SK-N-MC (cell line): ENCODE data around the gene GPR158.
A peak's percentile ranks its signal among the peaks of the same experiment; 100 is the strongest.

Experiments used
- DNase-seq: peaks from one replicate; pipeline ENCODE4 v3.0.0-alpha.2; 2011; ENCODE audit warnings: low read depth, low spot score
- H3K27ac ChIP-seq: fragments of 200-600 bp; sonication (generic); 2 replicates; pipeline ENCODE4 v1.5.1; 2016; ENCODE audit warnings: mixed run types
- H3K36me3 ChIP-seq: fragments of 200-600 bp; sonication (generic); 2 replicates; pipeline ENCODE4 v1.6.1; 2017; ENCODE audit warnings: antibody characterized with exemption, low read length, mixed read lengths; ENCODE audit not compliant: insufficient read depth
- H3K4me3 ChIP-seq: fragments of 200-600 bp; sonication (generic); 2 replicates; pipeline ENCODE4 v1.5.1; 2016
- H3K9ac ChIP-seq: fragments of 200-600 bp; sonication (generic); 2 replicates; pipeline ENCODE4 v1.8.0; 2017; ENCODE audit warnings: mixed run types, mixed read lengths; ENCODE audit not compliant: insufficient read length
- H3K9me3 ChIP-seq: fragments of 200-600 bp; sonication (generic); 2 replicates; pipeline ENCODE4 v1.6.1; 2017; ENCODE audit warnings: low read depth, mild to moderate bottlenecking, antibody characterized with exemption, low read length, moderate library complexity, mixed read lengths
- EZH2 ChIP-seq: fragments of 200-600 bp; sonication (generic); IDR thresholded peaks from one replicate; pipeline ENCODE4 v1.6.1; 2017; ENCODE audit warnings: antibody characterized with exemption
- FOXP2 ChIP-seq: optimal IDR thresholded peaks from 2 replicates; pipeline ENCODE3; 2011; ENCODE audit warnings: mild to moderate bottlenecking, moderate library complexity; ENCODE audit not compliant: insufficient read depth; ENCODE audit errors: extremely low read length, control extremely low read depth
- POLR2AphosphoS5 ChIP-seq: IDR thresholded peaks from 2 replicates; pipeline ENCODE4 v1.6.1; 2012; ENCODE audit warnings: mild to moderate bottlenecking, low read depth, low read length, borderline replicate concordance

GPR158 gene

DNA sequence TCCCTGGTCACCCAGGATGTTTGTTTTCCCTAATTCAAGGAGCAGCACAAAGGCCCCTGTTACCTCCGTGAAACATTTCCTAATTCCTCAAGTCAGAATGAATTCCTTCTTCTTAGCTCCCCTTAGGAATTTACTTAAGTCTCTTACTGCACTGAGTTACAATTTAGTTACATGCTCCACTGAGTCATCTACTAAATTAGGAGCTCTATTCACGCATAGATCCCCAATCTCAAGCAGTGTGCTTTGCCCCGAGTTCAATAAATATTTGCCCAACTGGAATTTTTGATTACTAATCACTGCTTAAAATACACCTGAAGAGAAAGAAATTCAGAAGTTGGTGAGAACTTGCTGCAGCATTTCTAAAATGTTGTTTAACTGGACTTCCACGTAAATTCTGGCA is 429.8 kb downstream of the GPR158 start:
- DNase-seq, result no peak
- Histone ChIP-seq H3K9ac (no peak overlapping the region), H3K27ac (no peak overlapping the region), H3K9me3 (no peaks in the 10 kb centered on the region), H3K4me3 (no peak overlapping the region), H3K36me3 (no peaks in the 10 kb centered on the region)
- TF ChIP-seq EZH2 (no peak), FOXP2 (no peak), POLR2AphosphoS5 (no peak)

GRCh38 chr10:25614652-25615051 is 439.9 kb downstream of the GPR158 start:
- Histone ChIP-seq H3K9me3 (no peaks in the 10 kb centered on the region), H3K9ac (no peak overlapping the region), H3K27ac (no peak overlapping the region), H3K36me3 (no peaks in the 10 kb centered on the region), H3K4me3 (no peak overlapping the region)
- no peak for DNase-seq
- TF ChIP-seq EZH2, result no peak
- no peak for TF ChIP-seq POLR2AphosphoS5
- no peak for TF ChIP-seq FOXP2

DNA sequence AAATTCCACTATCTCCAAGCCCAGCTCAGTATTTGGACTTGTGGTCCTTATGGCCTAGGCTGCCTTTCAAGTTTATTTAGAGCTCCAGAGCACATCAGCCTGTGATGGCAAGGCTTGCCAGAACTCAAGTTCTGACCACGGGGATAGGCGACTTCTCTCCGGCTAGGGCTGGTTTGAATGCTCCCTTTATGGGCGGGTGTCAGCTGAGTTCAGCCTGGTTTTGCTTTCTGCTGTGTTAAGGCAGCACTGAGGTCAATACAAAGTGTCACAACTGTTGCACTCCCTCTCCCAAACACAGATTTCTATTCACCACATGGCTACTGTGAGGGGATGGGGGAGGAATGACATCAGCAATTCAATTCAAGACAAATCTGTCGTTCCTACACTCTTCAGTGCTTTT is 441.1 kb downstream of the GPR158 start:
- no peak overlapping the region for H3K27ac ChIP-seq
- TF ChIP-seq POLR2AphosphoS5 (no peak), EZH2 (no peak), FOXP2 (no peak)
- no peak for DNase-seq
- H3K4me3 ChIP-seq, result no peak overlapping the region
- H3K9ac ChIP-seq, result no peak overlapping the region
- H3K9me3 ChIP-seq, result no peaks in the 10 kb centered on the region
- H3K36me3 ChIP-seq, result no peaks in the 10 kb centered on the region

DNA sequence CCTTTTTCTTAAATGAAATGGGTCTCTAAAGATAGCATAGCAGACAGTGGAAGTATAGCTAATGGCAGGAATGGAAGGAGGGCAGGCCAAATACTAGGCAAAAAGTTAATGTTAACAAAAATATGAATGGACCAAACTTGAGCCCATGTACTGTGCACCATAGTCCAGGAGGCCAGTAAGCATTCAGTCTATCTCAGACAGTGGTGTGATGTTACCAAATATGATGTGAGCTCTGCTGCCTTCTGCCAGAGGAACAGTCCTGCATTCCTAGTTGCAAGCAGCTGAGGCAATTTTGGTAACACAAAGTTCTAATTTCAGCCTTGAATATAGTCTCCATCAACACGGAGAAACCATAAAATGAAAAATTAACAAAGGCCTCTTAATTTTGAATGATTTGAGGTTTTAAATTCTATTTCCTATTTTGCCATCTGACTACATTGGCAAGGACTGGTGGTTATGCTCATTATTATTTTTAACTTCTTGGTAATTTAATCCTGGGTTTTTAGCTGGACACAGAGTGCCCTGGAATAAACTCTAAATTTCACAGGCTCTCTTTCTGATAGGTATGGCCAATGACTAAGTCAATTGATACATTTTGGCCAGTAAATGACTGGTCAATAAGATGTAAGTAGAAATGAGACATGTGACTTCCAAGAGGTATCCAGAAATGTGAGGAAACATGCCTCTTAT is 442.2 kb downstream of the GPR158 start:
- Histone ChIP-seq H3K27ac (no peak overlapping the region), H3K36me3 (no peaks in the 10 kb centered on the region), H3K9ac (no peak overlapping the region), H3K4me3 (no peak overlapping the region), H3K9me3 (no peaks in the 10 kb centered on the region)
- TF ChIP-seq POLR2AphosphoS5, result no peak
- TF ChIP-seq EZH2, result no peak
- TF ChIP-seq FOXP2, result no peak
- DNase-seq, result no peak

- TF ChIP-seq EZH2, result no peak
- no peak for TF ChIP-seq FOXP2
- no peak for TF ChIP-seq POLR2AphosphoS5
- H3K36me3 ChIP-seq, result no peaks in the 10 kb centered on the region
- H3K4me3 ChIP-seq, result no peak overlapping the region
- H3K27ac ChIP-seq, result no peak overlapping the region
- no peak overlapping the region for H3K9ac ChIP-seq
- no peaks in the 10 kb centered on the region for H3K9me3 ChIP-seq
- DNase-seq, result no peak
Measured at GRCh38 chr10:25627606-25628005, 452.8 kb downstream of the GPR158 start.

GRCh38 chr10:25629333-25629732 is 454.5 kb downstream of the GPR158 start:
- peak overlapping the region; percentile 45 for H3K9ac ChIP-seq
- DNase-seq, result no peak
- TF ChIP-seq POLR2AphosphoS5, result no peak
- no peak for TF ChIP-seq FOXP2
- TF ChIP-seq EZH2, result no peak
- H3K27ac ChIP-seq, result peak overlapping the region; percentile 86
- peak overlapping the region; percentile 28 for H3K4me3 ChIP-seq
- H3K9me3 ChIP-seq, result no peaks in the 10 kb centered on the region
- no peaks in the 10 kb centered on the region for H3K36me3 ChIP-seq

DNA sequence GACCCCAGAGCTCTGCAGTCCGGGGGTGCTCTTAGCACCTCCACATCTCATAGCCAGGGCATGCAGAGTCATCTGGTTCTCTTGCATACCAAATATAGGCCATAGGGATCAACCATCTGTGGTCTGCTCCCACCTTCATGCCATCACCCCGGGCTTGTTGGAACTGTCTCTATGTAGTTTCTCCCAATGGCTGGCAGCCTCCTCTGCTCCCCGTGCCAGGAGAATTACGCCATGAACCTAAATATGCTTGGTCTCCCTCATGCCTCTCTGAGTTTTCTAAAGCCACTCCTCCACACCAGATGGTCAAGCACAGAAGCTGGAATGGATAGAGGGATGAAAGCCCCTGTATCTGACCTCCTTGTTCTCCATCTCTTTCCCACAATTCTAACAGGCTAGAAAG is 456.7 kb downstream of the GPR158 start:
- Histone ChIP-seq H3K9ac (no peak overlapping the region), H3K9me3 (no peaks in the 10 kb centered on the region), H3K36me3 (no peaks in the 10 kb centered on the region), H3K27ac (no peak overlapping the region), H3K4me3 (no peak overlapping the region)
- no peak for TF ChIP-seq POLR2AphosphoS5
- no peak for TF ChIP-seq EZH2
- TF ChIP-seq FOXP2, result no peak
- no peak for DNase-seq

- Histone ChIP-seq H3K27ac (no peak overlapping the region), H3K36me3 (no peaks in the 10 kb centered on the region), H3K9ac (no peak overlapping the region), H3K9me3 (no peaks in the 10 kb centered on the region), H3K4me3 (no peak overlapping the region)
- no peak for TF ChIP-seq FOXP2
- TF ChIP-seq POLR2AphosphoS5, result no peak
- no peak for TF ChIP-seq EZH2
- no peak for DNase-seq
Measured at GRCh38 chr10:25632802-25633201, 458.0 kb downstream of the GPR158 start.

DNA sequence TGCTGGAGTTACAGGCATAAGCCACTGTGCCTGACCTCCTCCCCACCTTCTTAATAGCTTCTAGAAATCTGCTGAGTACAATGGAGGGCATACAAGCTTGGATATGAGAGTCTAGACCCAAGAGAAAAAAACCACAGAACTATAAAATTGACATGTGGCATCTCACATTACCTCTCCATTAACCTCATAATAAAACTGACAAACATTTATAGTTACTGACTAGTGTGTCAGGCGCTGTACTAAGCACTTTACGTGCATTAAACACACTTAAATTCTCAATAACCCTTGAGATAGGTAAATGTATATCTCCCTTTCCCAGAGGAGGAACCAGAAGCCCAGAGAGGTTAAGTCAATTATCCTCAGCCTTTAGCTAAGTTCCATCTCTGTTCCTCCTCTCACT is 458.7 kb downstream of the GPR158 start:
- H3K9me3 ChIP-seq, result no peaks in the 10 kb centered on the region
- H3K4me3 ChIP-seq, result no peak overlapping the region
- no peak overlapping the region for H3K27ac ChIP-seq

More for the DNA sequence above, 458.7 kb downstream of the GPR158 start:
- Histone ChIP-seq H3K36me3 (no peaks in the 10 kb centered on the region), H3K9ac (no peak overlapping the region)
- no peak for TF ChIP-seq FOXP2
- no peak for TF ChIP-seq EZH2
- no peak for TF ChIP-seq POLR2AphosphoS5
- DNase-seq, result no peak
